Measurements from ENCODE around the gene GLIPR2.

The GLIPR2 gene

GRCh38 chr9:36116593-36116992 is 19.9 kb upstream of the GLIPR2 start:
- H3K36me3 ChIP-seq, result no peaks in the 10 kb centered on the region
- no peaks in the 10 kb centered on the region for H3K9me3 ChIP-seq
- H3K4me3 ChIP-seq (ENCODE audit: low read depth in 1 of 2, low read length in 1 of 2), result no peak overlapping the region
- H3K27me3 ChIP-seq, result no peaks in the 10 kb centered on the region
- no peak for TF ChIP-seq CTCF (IDR thresholded peaks at IDR 0.05)
- H3K27ac ChIP-seq, result no peak overlapping the region
- H3K4me1 ChIP-seq (ENCODE audit: control insufficient read depth in 1 of 2, insufficient read depth in 1 of 2, low read depth in 1 of 2, low read length in 1 of 2), result no peaks in the 10 kb centered on the region

- Histone ChIP-seq H3K4me1 (ENCODE audit: control insufficient read depth in 1 of 2, insufficient read depth in 1 of 2, low read depth in 1 of 2, low read length in 1 of 2) (peaks cover 6 to 7% of the 10 kb centered on the region in 2 experiments), H3K9me3 (no peaks in the 10 kb centered on the region), H3K27ac (no peak overlapping the region), H3K4me3 (ENCODE audit: low read depth in 1 of 2, low read length in 1 of 2) (no peak overlapping the region), H3K27me3 (no peaks in the 10 kb centered on the region), H3K36me3 (no peaks in the 10 kb centered on the region)
- no peak for TF ChIP-seq CTCF (IDR thresholded peaks at IDR 0.05)
Observed at GRCh38 chr9:36118201-36118600, 18.3 kb upstream of the GLIPR2 start.

GRCh38 chr9:36118706-36119105 is 17.8 kb upstream of the GLIPR2 start:
- H3K27ac ChIP-seq, result no peak overlapping the region
- no peak for TF ChIP-seq CTCF (IDR thresholded peaks at IDR 0.05)
- H3K36me3 ChIP-seq, result no peaks in the 10 kb centered on the region
- H3K27me3 ChIP-seq, result no peaks in the 10 kb centered on the region
- no peak overlapping the region for H3K4me3 ChIP-seq (ENCODE audit: low read depth in 1 of 2, low read length in 1 of 2)
- peaks cover 11 to 12% of the 10 kb centered on the region in 2 experiments for H3K4me1 ChIP-seq (ENCODE audit: control insufficient read depth in 1 of 2, insufficient read depth in 1 of 2, low read depth in 1 of 2, low read length in 1 of 2)
- no peaks in the 10 kb centered on the region for H3K9me3 ChIP-seq

- no peak overlapping the region for H3K4me3 ChIP-seq (ENCODE audit: low read depth in 1 of 2, low read length in 1 of 2)
- H3K27ac ChIP-seq, result no peak overlapping the region
- no peaks in the 10 kb centered on the region for H3K9me3 ChIP-seq
- TF ChIP-seq CTCF (IDR thresholded peaks at IDR 0.05), result no peak
- H3K36me3 ChIP-seq, result no peaks in the 10 kb centered on the region
- peaks cover 14 to 17% of the 10 kb centered on the region in 2 experiments for H3K4me1 ChIP-seq (ENCODE audit: control insufficient read depth in 1 of 2, insufficient read depth in 1 of 2, low read depth in 1 of 2, low read length in 1 of 2)
- no peaks in the 10 kb centered on the region for H3K27me3 ChIP-seq
Observed at GRCh38 chr9:36119476-36119875, 17.1 kb upstream of the GLIPR2 start.

- no peaks in the 10 kb centered on the region for H3K9me3 ChIP-seq
- no peak for TF ChIP-seq CTCF (IDR thresholded peaks at IDR 0.05)
- peaks cover 18 to 24% of the 10 kb centered on the region in 2 experiments for H3K4me1 ChIP-seq (ENCODE audit: control insufficient read depth in 1 of 2, insufficient read depth in 1 of 2, low read depth in 1 of 2, low read length in 1 of 2)
- H3K27me3 ChIP-seq, result no peaks in the 10 kb centered on the region
- no peak overlapping the region for H3K4me3 ChIP-seq (ENCODE audit: low read depth in 1 of 2, low read length in 1 of 2)
- H3K36me3 ChIP-seq, result no peaks in the 10 kb centered on the region
- H3K27ac ChIP-seq, result no peak overlapping the region
Observed at GRCh38 chr9:36120705-36121104, 15.8 kb upstream of the GLIPR2 start.

GRCh38 chr9:36121971-36122370 is 14.6 kb upstream of the GLIPR2 start:
- H3K4me3 ChIP-seq (ENCODE audit: low read depth in 1 of 2, low read length in 1 of 2), result no peak overlapping the region
- H3K27ac ChIP-seq, result no peak overlapping the region
- H3K36me3 ChIP-seq, result no peaks in the 10 kb centered on the region
- H3K27me3 ChIP-seq, result no peaks in the 10 kb centered on the region
- H3K4me1 ChIP-seq (ENCODE audit: control insufficient read depth in 1 of 2, insufficient read depth in 1 of 2, low read depth in 1 of 2, low read length in 1 of 2), result peaks cover 31 to 37% of the 10 kb centered on the region in 2 experiments
- H3K9me3 ChIP-seq, result no peaks in the 10 kb centered on the region
- no peak for TF ChIP-seq CTCF (IDR thresholded peaks at IDR 0.05)

All from neutrophil (primary cell).